NCI-H446 treated with DMSO at 0.1 percent for 48 hours (cell line): ENCODE data around the gene SLC4A1.

ENCODE experiments used
- DNase-seq: peaks from one replicate; lab custom pipeline; 2025; lab: John Stamatoyannopoulos, UW

Gene SLC4A1

GRCh38 chr17:44283344-44284023 lies 15.5 kb upstream of the SLC4A1 start:
- DNase-seq = no peak

- DNase-seq = no peak
Measured at GRCh38 chr17:44282264-44282663, 14.3 kb upstream of the SLC4A1 start.

GRCh38 chr17:44281570-44281969 lies 13.6 kb upstream of the SLC4A1 start:
- no peak for DNase-seq

- no peak for DNase-seq
Measured at GRCh38 chr17:44280392-44280937, 12.5 kb upstream of the SLC4A1 start.

GRCh38 chr17:44279666-44280391 lies 11.9 kb upstream of the SLC4A1 start:
- DNase-seq = no peak

GRCh38 chr17:44279346-44279665 lies 11.4 kb upstream of the SLC4A1 start:
- DNase-seq = no peak

GRCh38 chr17:44277976-44278375 lies 10.0 kb upstream of the SLC4A1 start:
- DNase-seq = no peak

GRCh38 chr17:44273607-44274006 lies 5.7 kb upstream of the SLC4A1 start:
- no peak for DNase-seq

GRCh38 chr17:44272954-44273353 lies 5.0 kb upstream of the SLC4A1 start:
- no peak for DNase-seq

- DNase-seq = no peak
Measured at GRCh38 chr17:44272321-44272951, 4.5 kb upstream of the SLC4A1 start.

- DNase-seq = no peak
Measured at GRCh38 chr17:44269535-44270240, 1.8 kb upstream of the SLC4A1 start.

- DNase-seq = no peak
Measured at GRCh38 chr17:44268709-44269534, 987 bp upstream of the SLC4A1 start.

- no peak for DNase-seq
Measured at GRCh38 chr17:44267165-44267455, 825 bp downstream of the SLC4A1 start.

GRCh38 chr17:44266402-44267164 lies 1.4 kb downstream of the SLC4A1 start:
- no peak for DNase-seq

- DNase-seq = no peak
Measured at GRCh38 chr17:44263345-44263902, 4.5 kb downstream of the SLC4A1 start.

GRCh38 chr17:44262654-44263225 lies 5.2 kb downstream of the SLC4A1 start:
- no peak for DNase-seq

GRCh38 chr17:44260296-44260695 lies 7.6 kb downstream of the SLC4A1 start:
- DNase-seq = no peak

- no peak for DNase-seq
Measured at GRCh38 chr17:44258811-44259351, 9.1 kb downstream of the SLC4A1 start.

GRCh38 chr17:44257815-44258760 lies 9.8 kb downstream of the SLC4A1 start:
- DNase-seq = no peak
